ENCODE results near the gene RPEL1. TPM values are rescaled to one million over a fixed set of nuclear protein-coding genes. Genes with fewer than 3 reads are reported as not detected.
A peak's percentile ranks its signal among the peaks of the same experiment; 100 is the strongest.

The RPEL1 gene
- polyA plus RNA-seq, 2 of the 4 experiments (the other 2 are of a cell fraction): 0.12 to 0.13 TPM

DNA sequence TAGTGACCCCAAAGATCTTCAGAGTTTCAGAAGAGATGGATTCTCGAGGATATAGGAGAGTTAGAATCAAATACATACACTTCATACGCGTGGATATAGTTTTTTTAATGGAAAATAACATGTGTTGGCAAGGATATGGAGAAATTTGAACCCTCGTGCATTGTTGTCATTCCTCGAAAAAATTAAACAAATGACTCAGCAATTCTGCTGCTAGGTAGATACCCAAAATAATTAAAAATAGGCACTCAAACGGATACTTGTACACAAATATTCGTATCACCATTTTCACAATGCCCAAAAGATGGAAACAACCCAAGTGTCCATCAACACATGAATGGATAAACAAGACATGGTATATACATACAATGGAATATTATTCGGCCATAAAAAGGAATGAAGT, 47.0 kb upstream of the RPEL1 start:
- peaks cover 35% of the 10 kb centered on the region for H3K4me1 ChIP-seq
- no peak overlapping the region for H3K4me3 ChIP-seq
- FAIRE-seq (no peak), ATAC-seq (no peak), DNase-seq (ENCODE audit: low read depth in 1 of 2, low spot score in 1 of 2) (no peak)
- WGBS (ENCODE audit: missing lambda C conversion rate): 72% methylated on average over 8 of the region's 8 CpGs
- TF ChIP-seq ZNF302 (CRISPR knock-in tag; IDR thresholded peaks at IDR 0.05) (no peak), SREBF2 (IDR thresholded peaks at IDR 0.05) (no peak), RCOR1 (IDR thresholded peaks at IDR 0.05; ENCODE audit: low read depth, low read length) (no peak), MYC (IDR thresholded peaks at IDR 0.05; ENCODE audit: borderline replicate concordance, low read length) (no peak), SMC3 (IDR thresholded peaks at IDR 0.05) (no peak), FOXS1 (CRISPR knock-in tag; IDR thresholded peaks at IDR 0.05) (no peak), ESRRA (IDR thresholded peaks at IDR 0.05; ENCODE audit: borderline replicate concordance, low read length) (no peak), CBX8 (IDR thresholded peaks at IDR 0.05) (no peak), NFE2L2 (conservative IDR thresholded peaks at IDR 0.05; ENCODE audit: low read length) (peak; percentile 89), MAFK (IDR thresholded peaks at IDR 0.05; ENCODE audit: partially characterized antibody) (peak; percentile 94), JUNB (IDR thresholded peaks at IDR 0.05) (no peak)
- TF ChIP-seq, protein P1, sequence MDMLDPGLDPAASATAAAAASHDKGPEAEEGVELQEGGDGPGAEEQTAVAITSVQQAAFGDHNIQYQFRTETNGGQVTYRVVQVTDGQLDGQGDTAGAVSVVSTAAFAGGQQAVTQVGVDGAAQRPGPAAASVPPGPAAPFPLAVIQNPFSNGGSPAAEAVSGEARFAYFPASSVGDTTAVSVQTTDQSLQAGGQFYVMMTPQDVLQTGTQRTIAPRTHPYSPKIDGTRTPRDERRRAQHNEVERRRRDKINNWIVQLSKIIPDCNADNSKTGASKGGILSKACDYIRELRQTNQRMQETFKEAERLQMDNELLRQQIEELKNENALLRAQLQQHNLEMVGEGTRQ (IDR thresholded peaks at IDR 0.05): no peak
- H3K9me3 ChIP-seq: no peaks in the 10 kb centered on the region
- ChIA-PET CTCF (no interaction called here), POLR2A (interaction anchor here (2.3 kb wide), 1 partner anchor 33 kb away, joined by 9 read pairs; no protein-coding TSS in a partner anchor)
- peak overlapping the region; percentile 49 to 78; a peak in 3 of 6 replicates for H3K27ac ChIP-seq
- H3K4me2 ChIP-seq: no peak overlapping the region

DNA sequence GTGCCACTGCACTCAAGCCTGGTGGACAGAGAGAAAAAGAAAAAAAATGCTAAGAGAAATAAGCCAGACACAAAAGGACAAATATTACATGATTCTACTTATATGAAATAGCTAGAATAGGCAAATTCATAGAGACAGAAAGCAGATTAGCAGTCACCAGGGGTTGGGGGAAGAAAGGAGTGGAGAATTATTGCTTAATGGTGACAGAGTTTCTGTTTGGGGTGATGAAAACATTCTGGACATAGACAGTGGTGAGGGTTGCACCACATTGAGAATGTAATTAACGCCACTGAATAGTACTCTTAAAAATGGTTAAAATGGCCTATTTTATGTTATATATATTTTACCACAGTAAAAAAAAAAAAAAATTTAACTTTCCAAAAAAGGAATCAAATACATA, 46.2 kb upstream of the RPEL1 start:
- ATAC-seq: no peak
- H3K4me2 ChIP-seq: no peak overlapping the region
- no peaks in the 10 kb centered on the region for H3K9me3 ChIP-seq
- POLR2A ChIA-PET: no interaction called here
- 89% methylated on average over 1 of the region's 1 CpG for WGBS (ENCODE audit: missing lambda C conversion rate)
- no peak for FAIRE-seq
- H3K27ac ChIP-seq: peak overlapping the region in 1 of 2 experiments; percentile 78; a peak in 3 of 6 replicates
- no peak for DNase-seq (ENCODE audit: low read depth in 1 of 2, low spot score in 1 of 2)
- CTCF ChIA-PET: interaction anchor here (1.0 kb wide), 1 partner anchor 39 kb away, joined by 3 read pairs; no protein-coding TSS in a partner anchor
- TF ChIP-seq CEBPB (IDR thresholded peaks at IDR 0.05) (0 out of 4 replicates have a peak, but pooled peaks of 1 of the 2 experiments have one; percentile 6), NPAS2 (CRISPR knock-in tag; IDR thresholded peaks at IDR 0.05; ENCODE audit: borderline replicate concordance) (no peak), FOXS1 (CRISPR knock-in tag; IDR thresholded peaks at IDR 0.05) (no peak), JUN (IDR thresholded peaks at IDR 0.05) (no peak), MAFK (IDR thresholded peaks at IDR 0.05; ENCODE audit: partially characterized antibody) (no peak)
- TF ChIP-seq, protein P2, sequence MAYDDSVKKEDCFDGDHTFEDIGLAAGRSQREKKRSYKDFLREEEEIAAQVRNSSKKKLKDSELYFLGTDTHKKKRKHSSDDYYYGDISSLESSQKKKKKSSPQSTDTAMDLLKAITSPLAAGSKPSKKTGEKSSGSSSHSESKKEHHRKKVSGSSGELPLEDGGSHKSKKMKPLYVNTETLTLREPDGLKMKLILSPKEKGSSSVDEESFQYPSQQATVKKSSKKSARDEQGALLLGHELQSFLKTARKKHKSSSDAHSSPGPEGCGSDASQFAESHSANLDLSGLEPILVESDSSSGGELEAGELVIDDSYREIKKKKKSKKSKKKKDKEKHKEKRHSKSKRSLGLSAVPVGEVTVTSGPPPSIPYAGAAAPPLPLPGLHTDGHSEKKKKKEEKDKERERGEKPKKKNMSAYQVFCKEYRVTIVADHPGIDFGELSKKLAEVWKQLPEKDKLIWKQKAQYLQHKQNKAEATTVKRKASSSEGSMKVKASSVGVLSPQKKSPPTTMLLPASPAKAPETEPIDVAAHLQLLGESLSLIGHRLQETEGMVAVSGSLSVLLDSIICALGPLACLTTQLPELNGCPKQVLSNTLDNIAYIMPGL (CRISPR knock-in tag; IDR thresholded peaks at IDR 0.05; ENCODE audit: borderline replicate concordance): no peak
- H3K4me3 ChIP-seq: no peak overlapping the region
- H3K4me1 ChIP-seq: peaks cover 32% of the 10 kb centered on the region

DNA sequence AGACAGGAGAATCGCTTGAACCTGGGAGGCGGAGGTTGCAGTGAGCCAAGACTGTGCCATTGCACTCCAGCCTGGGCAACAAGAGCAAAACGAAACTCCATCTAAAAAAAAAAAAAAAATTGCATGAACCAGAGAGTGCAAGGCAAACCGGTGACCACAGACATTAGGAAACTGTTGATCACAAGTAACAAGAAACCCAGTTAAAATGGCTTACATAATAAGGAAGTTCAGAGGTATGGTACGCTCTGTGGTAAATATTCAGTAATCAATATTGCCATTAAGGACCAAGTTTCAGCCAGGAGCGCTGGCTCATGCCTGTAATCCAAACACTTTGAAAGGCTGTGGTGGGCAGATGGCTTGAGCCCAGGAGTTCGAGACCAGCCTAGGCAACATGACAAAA, 43.4 kb upstream of the RPEL1 start:
- ChIA-PET CTCF (no interaction called here), POLR2A (no interaction called here)
- Histone ChIP-seq H3K9me3 (no peaks in the 10 kb centered on the region), H3K27ac (peak overlapping the region in 1 of 2 experiments; percentile 46; a peak in 2 of 6 replicates), H3K4me2 (no peak overlapping the region), H3K4me3 (no peak overlapping the region), H3K4me1 (peaks cover 26% of the 10 kb centered on the region)
- ATAC-seq (no peak), FAIRE-seq (no peak), DNase-seq (ENCODE audit: low read depth in 1 of 2, low spot score in 1 of 2) (no peak)
- TF ChIP-seq TFCP2L1 (CRISPR knock-in tag; IDR thresholded peaks at IDR 0.05): no peak
- TF ChIP-seq NFE2L2 (conservative IDR thresholded peaks at IDR 0.05; ENCODE audit: low read length): no peak
- no peak for TF ChIP-seq CEBPB (IDR thresholded peaks at IDR 0.05)
- TF ChIP-seq EP300 (IDR thresholded peaks at IDR 0.05): no peak
- no peak for TF ChIP-seq RNF2 (IDR thresholded peaks at IDR 0.05; ENCODE audit: borderline replicate concordance, low read depth)
- no peak for TF ChIP-seq PHF8 (IDR thresholded peaks at IDR 0.05; ENCODE audit: borderline replicate concordance, low read depth)
- TF ChIP-seq, protein P3, sequence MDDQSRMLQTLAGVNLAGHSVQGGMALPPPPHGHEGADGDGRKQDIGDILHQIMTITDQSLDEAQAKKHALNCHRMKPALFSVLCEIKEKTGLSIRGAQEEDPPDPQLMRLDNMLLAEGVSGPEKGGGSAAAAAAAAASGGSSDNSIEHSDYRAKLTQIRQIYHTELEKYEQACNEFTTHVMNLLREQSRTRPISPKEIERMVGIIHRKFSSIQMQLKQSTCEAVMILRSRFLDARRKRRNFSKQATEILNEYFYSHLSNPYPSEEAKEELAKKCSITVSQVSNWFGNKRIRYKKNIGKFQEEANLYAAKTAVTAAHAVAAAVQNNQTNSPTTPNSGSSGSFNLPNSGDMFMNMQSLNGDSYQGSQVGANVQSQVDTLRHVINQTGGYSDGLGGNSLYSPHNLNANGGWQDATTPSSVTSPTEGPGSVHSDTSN (IDR thresholded peaks at IDR 0.05): no peak
- TF ChIP-seq, protein P4, sequence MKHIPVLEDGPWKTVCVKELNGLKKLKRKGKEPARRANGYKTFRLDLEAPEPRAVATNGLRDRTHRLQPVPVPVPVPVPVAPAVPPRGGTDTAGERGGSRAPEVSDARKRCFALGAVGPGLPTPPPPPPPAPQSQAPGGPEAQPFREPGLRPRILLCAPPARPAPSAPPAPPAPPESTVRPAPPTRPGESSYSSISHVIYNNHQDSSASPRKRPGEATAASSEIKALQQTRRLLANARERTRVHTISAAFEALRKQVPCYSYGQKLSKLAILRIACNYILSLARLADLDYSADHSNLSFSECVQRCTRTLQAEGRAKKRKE (CRISPR knock-in tag; IDR thresholded peaks at IDR 0.05; ENCODE audit: low read depth): no peak
- no peak for TF ChIP-seq CHD4 (IDR thresholded peaks at IDR 0.05; ENCODE audit: borderline replicate concordance)
- no peak for TF ChIP-seq BHLHE40 (IDR thresholded peaks at IDR 0.05; ENCODE audit: low read depth, low read length)
- no peak for TF ChIP-seq JUN (IDR thresholded peaks at IDR 0.05)
- TF ChIP-seq MAZ (IDR thresholded peaks at IDR 0.05; ENCODE audit: borderline replicate concordance, low read depth, low read length): no peak
- TF ChIP-seq, protein P5, sequence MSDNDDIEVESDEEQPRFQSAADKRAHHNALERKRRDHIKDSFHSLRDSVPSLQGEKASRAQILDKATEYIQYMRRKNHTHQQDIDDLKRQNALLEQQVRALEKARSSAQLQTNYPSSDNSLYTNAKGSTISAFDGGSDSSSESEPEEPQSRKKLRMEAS (IDR thresholded peaks at IDR 0.05): no peak
- no peak for TF ChIP-seq HOXA7 (CRISPR knock-in tag; IDR thresholded peaks at IDR 0.05)
- WGBS (ENCODE audit: missing lambda C conversion rate): 84% methylated on average over 7 of the region's 7 CpGs
